GM19463 (cell line): Measurements from ENCODE around the gene CD276.
"Not testable (repeated sequence)": the region's sequence is repeated elsewhere in the genome, so short reads cannot be mapped to it uniquely, and the experiment has no call there.

Source experiments
- ATAC-seq: cut with Tn5 transposase; IDR thresholded peaks from one replicate; pipeline ENCODE4 v1.9.1; 2021; ENCODE audit warnings: mild to moderate bottlenecking, moderate library complexity; ENCODE audit not compliant: unreplicated experiment

CD276 gene

GRCh38 chr15:73709686-73710085 is 25.5 kb downstream of the CD276 start:
- ATAC-seq = no peak

- no peak for ATAC-seq
Observed at GRCh38 chr15:73710321-73710720, 26.1 kb downstream of the CD276 start.

GRCh38 chr15:73711526-73711925 is 27.3 kb downstream of the CD276 start:
- no peak for ATAC-seq

- no peak for ATAC-seq
Observed at GRCh38 chr15:73712107-73712506, 27.9 kb downstream of the CD276 start.

- no peak for ATAC-seq
Observed at GRCh38 chr15:73714695-73715301, 30.6 kb downstream of the CD276 start.

- no peak for ATAC-seq
Observed at GRCh38 chr15:73715417-73715816, 31.2 kb downstream of the CD276 start.

- ATAC-seq = no peak
Observed at GRCh38 chr15:73716417-73716816, 32.2 kb downstream of the CD276 start.

- no peak for ATAC-seq
Observed at GRCh38 chr15:73717206-73717605, 33.0 kb downstream of the CD276 start.

- ATAC-seq = no peak
Observed at GRCh38 chr15:73717802-73718201, 33.6 kb downstream of the CD276 start.

- ATAC-seq = no peak
Observed at GRCh38 chr15:73718694-73719093, 34.5 kb downstream of the CD276 start.

- ATAC-seq = no peak
Observed at GRCh38 chr15:73722425-73722824, 38.2 kb downstream of the CD276 start.

- ATAC-seq = no peak
Observed at GRCh38 chr15:73723191-73723590, 39.0 kb downstream of the CD276 start.

GRCh38 chr15:73724212-73724611 is 40.0 kb downstream of the CD276 start:
- ATAC-seq = no peak

GRCh38 chr15:73727330-73727976 is 43.3 kb downstream of the CD276 start:
- no peak for ATAC-seq

GRCh38 chr15:73732051-73732450 is 47.9 kb downstream of the CD276 start:
- not testable (repeated sequence) for ATAC-seq

- ATAC-seq = no peak
Observed at GRCh38 chr15:73732930-73733329, 48.7 kb downstream of the CD276 start.

- ATAC-seq = no peak
Observed at GRCh38 chr15:73737535-73737934, 53.4 kb downstream of the CD276 start.

- no peak for ATAC-seq
Observed at GRCh38 chr15:73740152-73741048, 56.2 kb downstream of the CD276 start.

GRCh38 chr15:73741321-73741836 is 57.2 kb downstream of the CD276 start:
- ATAC-seq = no peak

GRCh38 chr15:73744293-73744692 is 60.1 kb downstream of the CD276 start:
- no peak for ATAC-seq

- ATAC-seq = no peak
Observed at GRCh38 chr15:73745073-73745472, 60.9 kb downstream of the CD276 start.

GRCh38 chr15:73746261-73746660 is 62.1 kb downstream of the CD276 start:
- ATAC-seq = no peak
